Measurements from ENCODE around the gene DZIP1L.

DZIP1L gene

GRCh38 chr3:138027821-138028220 lies 87.6 kb downstream of the DZIP1L start:
- H3K9me3 ChIP-seq: no peaks in the 10 kb centered on the region
- in situ Hi-C loops (cut with MboI; ENCODE audit: low sequenced_read_pairs): no loop called here
- no peak overlapping the region for H3K4me3 ChIP-seq
- H3K27me3 ChIP-seq (ENCODE audit: low read depth): no peaks in the 10 kb centered on the region
- no peaks in the 10 kb centered on the region for H3K4me1 ChIP-seq
- DNase-seq (ENCODE audit: low spot score in 2 of 2): no peak
- no peaks in the 10 kb centered on the region for H3K36me3 ChIP-seq (replicated peaks)

- Histone ChIP-seq H3K27me3 (ENCODE audit: low read depth) (no peaks in the 10 kb centered on the region), H3K4me1 (no peaks in the 10 kb centered on the region), H3K9me3 (no peaks in the 10 kb centered on the region), H3K4me3 (no peak overlapping the region), H3K36me3 (replicated peaks) (no peaks in the 10 kb centered on the region)
- in situ Hi-C loops (cut with MboI; ENCODE audit: low sequenced_read_pairs): no loop called here
- DNase-seq (ENCODE audit: low spot score in 2 of 2): no peak
Measured at GRCh38 chr3:138025553-138025952, 89.9 kb downstream of the DZIP1L start.

GRCh38 chr3:138023754-138024153 lies 91.7 kb downstream of the DZIP1L start:
- Histone ChIP-seq H3K4me3 (no peak overlapping the region), H3K36me3 (replicated peaks) (no peaks in the 10 kb centered on the region), H3K4me1 (no peaks in the 10 kb centered on the region), H3K27me3 (ENCODE audit: low read depth) (no peaks in the 10 kb centered on the region), H3K9me3 (no peaks in the 10 kb centered on the region)
- in situ Hi-C loops (cut with MboI; ENCODE audit: low sequenced_read_pairs): no loop called here
- DNase-seq (ENCODE audit: low spot score in 2 of 2): no peak

GRCh38 chr3:138019281-138020069 lies 95.9 kb downstream of the DZIP1L start:
- Histone ChIP-seq H3K4me1 (no peaks in the 10 kb centered on the region), H3K36me3 (replicated peaks) (no peaks in the 10 kb centered on the region), H3K27me3 (ENCODE audit: low read depth) (no peaks in the 10 kb centered on the region), H3K4me3 (no peak overlapping the region), H3K9me3 (no peaks in the 10 kb centered on the region)
- DNase-seq (ENCODE audit: low spot score in 2 of 2): no peak
- in situ Hi-C loops (cut with MboI; ENCODE audit: low sequenced_read_pairs): no loop called here

GRCh38 chr3:138016065-138016464 lies 99.3 kb downstream of the DZIP1L start:
- H3K27me3 ChIP-seq (ENCODE audit: low read depth): no peaks in the 10 kb centered on the region
- no peak overlapping the region for H3K4me3 ChIP-seq
- no peak for DNase-seq (ENCODE audit: low spot score in 2 of 2)
- H3K9me3 ChIP-seq: no peaks in the 10 kb centered on the region
- in situ Hi-C loops (cut with MboI; ENCODE audit: low sequenced_read_pairs): no loop called here
- no peaks in the 10 kb centered on the region for H3K36me3 ChIP-seq (replicated peaks)
- no peaks in the 10 kb centered on the region for H3K4me1 ChIP-seq

- H3K9me3 ChIP-seq: no peaks in the 10 kb centered on the region
- H3K27me3 ChIP-seq (ENCODE audit: low read depth): no peaks in the 10 kb centered on the region
- no peak overlapping the region for H3K4me3 ChIP-seq
- in situ Hi-C loops (cut with MboI; ENCODE audit: low sequenced_read_pairs): no loop called here
- H3K36me3 ChIP-seq (replicated peaks): no peaks in the 10 kb centered on the region
- H3K4me1 ChIP-seq: no peaks in the 10 kb centered on the region
- DNase-seq (ENCODE audit: low spot score in 2 of 2): no peak
Measured at GRCh38 chr3:138012526-138012925, 102.9 kb downstream of the DZIP1L start.

Data from HAP-1 (cell line).